ENCODE data around the gene TK2. TPM values are rescaled to one million over a fixed set of nuclear protein-coding genes. Genes with fewer than 3 reads are reported as not detected.

The TK2 gene
- total and polyA plus RNA-seq, 2 experiments from 2014 or later, result 1.8 to 4.2 TPM

Small RNA genes within 50 kb of the gene (small RNA-seq; reads per million reads assigned to genes)
- gene CKLF-CMTM1 (ENCODE audit: low replicate concordance), result 0.07 reads per million

Other genes starting within 250 kb of the TK2 start
- gene CDH5, start 183.4 kb downstream of the TK2 start, total RNA-seq (2014; rRNA removed; shearing (Covaris generic)), result not detected in 2 replicates
- 0.18 TPM in 1 of 2 replicates, not detected in the other for gene CDH5, start 183.4 kb downstream of the TK2 start, polyA plus RNA-seq (2016; fragmentation: Nextera tagmentation; extraction: Ambion mirVana)
- 0.07 TPM in 1 of 2 replicates, not detected in the other for gene BEAN1, start 122.8 kb downstream of the TK2 start, total RNA-seq (2014; rRNA removed; shearing (Covaris generic))
- 0.10 TPM in 1 of 2 replicates, not detected in the other for gene BEAN1, start 122.8 kb downstream of the TK2 start, polyA plus RNA-seq (2016; fragmentation: Nextera tagmentation; extraction: Ambion mirVana)
- gene CKLF, start 2.5 kb upstream of the TK2 start, total RNA-seq (2014; rRNA removed; shearing (Covaris generic)), result 15.7 and 25.5 TPM in 2 replicates
- gene CKLF, start 2.5 kb upstream of the TK2 start, polyA plus RNA-seq (2016; fragmentation: Nextera tagmentation; extraction: Ambion mirVana), result 60.0 and 61.5 TPM in 2 replicates
- gene CMTM1, start 16.3 kb upstream of the TK2 start, total RNA-seq (2014; rRNA removed; shearing (Covaris generic)), result 1.4 TPM in 1 of 2 replicates, not detected in the other
- 1.8 and 1.9 TPM in 2 replicates for gene CMTM1, start 16.3 kb upstream of the TK2 start, polyA plus RNA-seq (2016; fragmentation: Nextera tagmentation; extraction: Ambion mirVana)
- gene CMTM2, start 29.3 kb upstream of the TK2 start, total RNA-seq (2014; rRNA removed; shearing (Covaris generic)), result not detected in 2 replicates
- gene CMTM2, start 29.3 kb upstream of the TK2 start, polyA plus RNA-seq (2016; fragmentation: Nextera tagmentation; extraction: Ambion mirVana), result not detected in 2 replicates
- gene CMTM3, start 54.6 kb upstream of the TK2 start, total RNA-seq (2014; rRNA removed; shearing (Covaris generic)), result 16.4 and 20.0 TPM in 2 replicates
- gene CMTM3, start 54.6 kb upstream of the TK2 start, polyA plus RNA-seq (2016; fragmentation: Nextera tagmentation; extraction: Ambion mirVana), result 16.6 and 17.5 TPM in 2 replicates
- gene CMTM4, start 146.6 kb upstream of the TK2 start, total RNA-seq (2014; rRNA removed; shearing (Covaris generic)), result 54.1 and 77.0 TPM in 2 replicates
- 14.1 and 14.4 TPM in 2 replicates for gene CMTM4, start 146.6 kb upstream of the TK2 start, polyA plus RNA-seq (2016; fragmentation: Nextera tagmentation; extraction: Ambion mirVana)
- 73.9 and 113 TPM in 2 replicates for gene DYNC1LI2, start 201.5 kb upstream of the TK2 start, total RNA-seq (2014; rRNA removed; shearing (Covaris generic))
- gene DYNC1LI2, start 201.5 kb upstream of the TK2 start, polyA plus RNA-seq (2016; fragmentation: Nextera tagmentation; extraction: Ambion mirVana), result 73.4 and 85.9 TPM in 2 replicates

All from GM23338 (cell line).